G401 (cell line): ENCODE measurements around the gene AMDHD2. TPM values are rescaled to one million over a fixed set of nuclear protein-coding genes. Genes with fewer than 3 reads are reported as not detected.

Source experiments
- DNase-seq: peaks from one replicate; pipeline ENCODE4 v3.0.0-alpha.2; 2015; ENCODE audit warnings: low spot score
- in situ Hi-C: cut with HindIII; loops from 2 replicates; pipeline ENCODE4 v1.10.0; 2016; ENCODE audit warnings: low sequenced_read_pairs, mixed read lengths
- total RNA-seq: library from RNA; depleted of rRNA; stranded (reverse); fragments of >200 nt; shearing (Covaris generic); gene quantifications from 2 replicates; pipeline ENCODE4 v1.2.3, GENCODE V29; 2014

The AMDHD2 gene
- total RNA-seq, 1 experiment from 2014 or later: 75.0 TPM

GRCh38 chr16:2512735-2513404, 7.3 kb upstream of the AMDHD2 start:
- in situ Hi-C loops: loop anchor here (25.0 kb wide), 1 partner anchor 351 kb away; the partner anchor contains the start of gene TRAF7

GRCh38 chr16:2513405-2514332, 6.5 kb upstream of the AMDHD2 start, which contains the start of gene ATP6V0C:
Gene ATP6V0C, plus strand, starts transcription at chr16:2513952. Its CDS starts 152 bp downstream, at chr16:2514104.
- in situ Hi-C loops: loop anchor here (25.0 kb wide), 1 partner anchor 351 kb away; the partner anchor contains the start of gene TRAF7
- DNase-seq: peak; percentile 90

More at GRCh38 chr16:2512735-2513404, 7.3 kb upstream of the AMDHD2 start:
- peak; percentile 50 for DNase-seq

GRCh38 chr16:2514333-2515179, 5.6 kb upstream of the AMDHD2 start:
- in situ Hi-C loops: loop anchor here (25.0 kb wide), 1 partner anchor 352 kb away; the partner anchor contains the start of gene TRAF7
- no peak for DNase-seq

GRCh38 chr16:2515180-2515851, 4.9 kb upstream of the AMDHD2 start:
- no peak for DNase-seq
- in situ Hi-C loops: loop anchor here (25.0 kb wide), 1 partner anchor 353 kb away; the partner anchor contains the start of gene TRAF7

- DNase-seq: no peak
- in situ Hi-C loops: loop anchor here (25.0 kb wide), 1 partner anchor 354 kb away; the partner anchor contains the start of gene TRAF7
Observed at GRCh38 chr16:2516391-2517240, 3.6 kb upstream of the AMDHD2 start.

GRCh38 chr16:2517954-2518605, 2.1 kb upstream of the AMDHD2 start:
- in situ Hi-C loops: loop anchor here (25.0 kb wide), 1 partner anchor 356 kb away; the partner anchor contains the start of gene TRAF7
- DNase-seq: no peak

GRCh38 chr16:2518823-2519710, 1.1 kb upstream of the AMDHD2 start:
- no peak for DNase-seq
- in situ Hi-C loops: loop anchor here (25.0 kb wide), 1 partner anchor 357 kb away; the partner anchor contains the start of gene TRAF7

GRCh38 chr16:2519711-2520080, 475 bp upstream of the AMDHD2 start:
- in situ Hi-C loops: loop anchor here (25.0 kb wide), 1 partner anchor 357 kb away; the partner anchor contains the start of gene TRAF7

GRCh38 chr16:2520784-2521531, 787 bp downstream of the AMDHD2 start:
- in situ Hi-C loops: loop anchor here (25.0 kb wide), 1 partner anchor 359 kb away; the partner anchor contains the start of gene TRAF7
- no peak for DNase-seq

More at GRCh38 chr16:2519711-2520080, 475 bp upstream of the AMDHD2 start:
- DNase-seq: no peak

GRCh38 chr16:2523801-2524231, 3.6 kb downstream of the AMDHD2 start:
- DNase-seq: no peak
- in situ Hi-C loops: loop anchor here (25.0 kb wide), 1 partner anchor 362 kb away; the partner anchor contains the start of gene TRAF7

- in situ Hi-C loops: loop anchor here (25.0 kb wide), 1 partner anchor 362 kb away; the partner anchor contains the start of gene TRAF7
- no peak for DNase-seq
Observed at GRCh38 chr16:2524339-2524938, 4.3 kb downstream of the AMDHD2 start.

- in situ Hi-C loops: no loop called here
- DNase-seq: no peak
Observed at GRCh38 chr16:2526135-2526534, 6.0 kb downstream of the AMDHD2 start.

- in situ Hi-C loops: no loop called here
- no peak for DNase-seq
Observed at GRCh38 chr16:2527071-2527783, 7.1 kb downstream of the AMDHD2 start.

GRCh38 chr16:2527784-2528100, 7.6 kb downstream of the AMDHD2 start:
- in situ Hi-C loops: no loop called here
- no peak for DNase-seq
